M059J (cell line): Measurements from ENCODE around the gene KDELR3. TPM values are rescaled to one million over a fixed set of nuclear protein-coding genes. Genes with fewer than 3 reads are reported as not detected.

Source experiments
- DNase-seq: peaks from one replicate; pipeline ENCODE4 v3.0.0-alpha.2; 2012; ENCODE audit warnings: low read depth
- total RNA-seq: library from RNA; depleted of rRNA; stranded (reverse); fragments of >200 nt; shearing (Covaris generic); gene quantifications from 2 replicates; pipeline ENCODE4 v1.2.3, GENCODE V29; 2014; rRNA removed

The KDELR3 gene
- total RNA-seq, 1 experiment from 2014 or later = 83.7 TPM

DNA sequence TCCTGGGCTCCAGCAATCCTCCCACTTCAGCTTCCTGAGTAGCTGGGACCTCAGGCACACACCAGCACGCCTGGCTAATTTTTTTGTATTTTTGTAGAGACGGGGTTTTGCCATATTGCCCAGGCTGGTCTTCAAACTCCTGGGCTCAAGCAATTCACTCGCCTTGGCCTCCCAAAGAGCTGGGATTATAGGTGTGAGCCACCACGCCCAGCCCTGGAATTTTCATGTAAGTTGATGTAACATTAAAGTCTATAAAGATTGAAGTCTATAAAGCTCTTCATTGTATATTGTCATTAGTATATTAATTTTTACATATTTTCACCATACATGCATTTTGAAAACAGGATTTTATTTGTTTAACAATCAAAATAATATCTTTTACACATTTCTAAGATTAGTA is 50.7 kb downstream of the KDELR3 start:
- no peak for DNase-seq

DNA sequence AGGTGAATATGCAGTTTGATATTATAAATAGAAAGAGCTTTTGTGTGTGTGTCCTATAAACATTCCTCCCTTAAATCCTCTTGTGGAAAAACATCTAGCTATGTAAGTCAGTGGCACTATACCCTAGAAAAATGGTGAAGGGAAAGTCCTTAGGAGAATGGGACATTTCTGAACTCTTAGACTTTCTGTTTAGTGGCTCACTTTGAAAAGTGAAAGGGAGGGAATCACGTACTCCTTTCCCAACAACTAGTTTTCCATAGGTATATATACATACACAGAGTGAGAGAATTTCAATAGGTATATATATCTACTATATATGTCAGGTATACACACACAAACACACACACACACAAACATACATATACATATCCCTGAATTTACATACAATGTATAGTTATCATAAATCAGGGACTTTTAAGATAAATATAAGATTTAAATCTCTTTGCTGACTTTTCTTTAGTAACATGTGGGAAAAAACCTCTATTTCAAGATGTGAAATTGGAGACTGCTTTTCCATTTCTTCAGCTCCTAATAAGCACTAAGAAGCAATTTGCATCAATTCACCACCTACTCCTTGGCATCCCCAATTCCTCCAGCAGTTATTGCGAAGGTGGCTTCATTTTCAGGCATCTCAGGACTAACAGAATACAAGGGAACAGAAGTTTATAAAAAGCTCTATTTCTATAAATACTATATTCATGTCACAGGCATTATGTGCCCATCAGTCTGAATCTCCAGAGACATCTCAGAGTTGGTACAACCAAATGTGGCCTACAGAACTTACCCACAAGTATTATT is 51.8 kb downstream of the KDELR3 start:
- no peak for DNase-seq

DNA sequence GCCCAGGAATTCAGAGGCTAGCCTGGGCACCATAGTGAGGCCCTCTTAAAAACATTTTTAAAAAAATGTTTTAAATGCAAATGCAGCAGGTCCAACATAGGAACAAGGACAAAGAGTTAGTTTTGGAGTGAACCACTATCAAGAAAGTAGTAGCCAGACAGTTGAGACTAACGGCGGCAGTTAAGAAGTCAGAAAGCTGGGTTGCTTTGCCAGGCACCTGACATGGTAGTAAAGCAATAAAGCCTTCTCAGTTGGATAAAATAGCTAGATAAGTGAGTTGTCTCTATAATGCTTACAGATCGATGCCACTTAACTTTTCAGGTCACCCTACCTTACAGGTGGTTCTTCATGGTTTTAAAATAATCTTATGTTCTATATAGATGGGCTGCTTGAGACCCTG is 55.1 kb downstream of the KDELR3 start:
- DNase-seq = no peak

DNA sequence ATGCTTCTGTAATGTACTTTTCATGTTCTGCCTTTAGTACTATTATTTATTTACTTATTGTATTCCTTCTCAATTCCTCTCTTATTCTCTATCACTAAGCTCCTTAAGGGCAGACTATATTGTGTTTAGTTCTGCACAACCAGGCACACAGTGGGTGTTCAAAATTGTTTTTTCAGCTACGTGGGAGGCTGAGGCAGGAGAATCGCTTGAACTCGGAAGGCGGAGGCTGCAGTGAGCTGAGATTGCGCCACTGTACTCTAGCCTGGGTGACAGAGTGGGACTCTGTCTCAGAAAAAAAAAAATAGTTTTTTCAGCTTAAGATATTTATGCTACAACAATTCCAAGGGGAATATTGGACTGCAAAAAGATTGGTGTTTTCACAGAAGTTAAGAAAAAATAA is 55.6 kb downstream of the KDELR3 start:
- no peak for DNase-seq

DNA sequence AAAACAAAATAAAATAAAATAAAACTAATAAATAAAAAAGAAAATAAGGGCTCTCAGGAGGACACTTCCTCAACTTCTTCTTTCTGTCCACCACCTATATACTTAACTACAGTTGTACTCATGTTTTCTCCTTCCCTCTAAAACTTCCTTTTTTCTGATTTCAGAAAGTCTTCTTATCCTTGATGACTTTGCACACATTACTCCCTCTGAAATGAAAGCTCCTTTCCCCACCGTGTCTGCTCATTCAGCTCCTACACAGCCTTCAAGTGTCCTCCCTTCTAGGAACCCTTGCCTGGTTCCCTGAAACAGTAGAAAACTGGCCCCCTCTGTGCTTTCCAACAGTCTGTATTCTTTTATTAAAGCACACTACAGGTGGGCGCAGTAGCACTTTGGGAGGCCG is 56.5 kb downstream of the KDELR3 start:
- DNase-seq = no peak

DNA sequence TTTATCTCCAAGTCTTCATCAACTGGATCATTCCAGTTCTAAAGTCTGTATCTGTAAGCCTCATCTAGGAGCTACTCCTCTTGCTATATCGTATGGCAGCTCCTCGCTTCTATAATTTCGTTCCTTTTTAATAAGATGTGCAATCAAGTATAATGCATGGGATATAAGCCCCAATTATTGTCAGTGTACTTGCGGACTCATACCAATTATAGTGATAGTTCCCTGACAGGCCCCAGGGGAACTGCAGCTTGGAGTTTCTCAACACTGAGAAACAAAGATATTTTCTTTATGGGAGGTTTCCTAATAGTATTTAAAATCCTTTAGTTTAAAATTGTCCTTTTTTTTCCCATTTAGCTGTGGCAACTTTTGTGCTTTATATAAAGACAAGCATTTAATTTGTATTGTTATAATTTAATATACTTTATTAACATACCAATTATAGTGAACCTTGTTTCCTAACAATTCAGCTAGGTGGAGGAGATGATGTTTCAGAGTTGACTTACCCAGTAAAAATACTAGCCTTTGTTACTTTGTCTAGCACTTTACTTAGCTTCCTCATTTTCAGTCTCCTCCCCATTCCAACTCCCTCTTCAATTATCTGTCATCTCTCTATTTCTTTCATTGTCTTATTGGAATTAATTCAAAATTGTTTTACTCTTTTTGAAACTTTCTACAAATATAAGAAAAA is 63.5 kb downstream of the KDELR3 start:
- DNase-seq = no peak

Other genes starting within 250 kb of the KDELR3 start
- gene TMEM184B, start 195.1 kb upstream of the KDELR3 start, total RNA-seq = 51.0 and 90.7 TPM in 2 replicates
- 67.0 and 99.4 TPM in 2 replicates for gene CSNK1E, start 150.7 kb upstream of the KDELR3 start, total RNA-seq
- 0.22 and 1.1 TPM in 2 replicates for gene KCNJ4, start 12.9 kb upstream of the KDELR3 start, total RNA-seq
- 233 and 380 TPM in 2 replicates for gene DDX17, start 38.2 kb downstream of the KDELR3 start, total RNA-seq
- gene DMC1, start 102.1 kb downstream of the KDELR3 start, total RNA-seq = 0.10 TPM in 1 of 2 replicates, not detected in the other
- gene FAM227A, start 188.3 kb downstream of the KDELR3 start, total RNA-seq = 0.17 and 0.79 TPM in 2 replicates
- 9.4 and 19.4 TPM in 2 replicates for gene CBY1, start 188.5 kb downstream of the KDELR3 start, total RNA-seq
- gene TOMM22, start 213.9 kb downstream of the KDELR3 start, total RNA-seq = 52.4 and 53.4 TPM in 2 replicates
- gene JOSD1, start 232.8 kb downstream of the KDELR3 start, total RNA-seq = 53.3 and 68.9 TPM in 2 replicates
- gene GTPBP1, start 237.8 kb downstream of the KDELR3 start, total RNA-seq = 22.1 and 37.5 TPM in 2 replicates